ENCODE measurements around the gene WDR48. TPM values are rescaled to one million over a fixed set of nuclear protein-coding genes. Genes with fewer than 3 reads are reported as not detected.

The WDR48 gene
- total RNA-seq (10 to 100 TPM; 27.0 to 39.3 TPM), polyA plus RNA-seq (10 to 100 TPM; 17.3 to 29.7 TPM)
- long read RNA-seq, donor 1, transcript WDR48-201 (19 exons, 3,707 nt), result major isoform, 5 of 31 reads
- long read RNA-seq, donor 1, partial matches to known transcripts, result 21 of 31 reads
- long read RNA-seq, donor 1, other reads (novel, unspliced or antisense), result 5 of 31 reads
- long read RNA-seq, donor 2, transcript WDR48-201 (19 exons, 3,707 nt), result major isoform, 12 of 30 reads
- long read RNA-seq, donor 2, partial matches to known transcripts, result 6 of 30 reads
- long read RNA-seq, donor 2, other reads (novel, unspliced or antisense), result 12 of 30 reads

DNA sequence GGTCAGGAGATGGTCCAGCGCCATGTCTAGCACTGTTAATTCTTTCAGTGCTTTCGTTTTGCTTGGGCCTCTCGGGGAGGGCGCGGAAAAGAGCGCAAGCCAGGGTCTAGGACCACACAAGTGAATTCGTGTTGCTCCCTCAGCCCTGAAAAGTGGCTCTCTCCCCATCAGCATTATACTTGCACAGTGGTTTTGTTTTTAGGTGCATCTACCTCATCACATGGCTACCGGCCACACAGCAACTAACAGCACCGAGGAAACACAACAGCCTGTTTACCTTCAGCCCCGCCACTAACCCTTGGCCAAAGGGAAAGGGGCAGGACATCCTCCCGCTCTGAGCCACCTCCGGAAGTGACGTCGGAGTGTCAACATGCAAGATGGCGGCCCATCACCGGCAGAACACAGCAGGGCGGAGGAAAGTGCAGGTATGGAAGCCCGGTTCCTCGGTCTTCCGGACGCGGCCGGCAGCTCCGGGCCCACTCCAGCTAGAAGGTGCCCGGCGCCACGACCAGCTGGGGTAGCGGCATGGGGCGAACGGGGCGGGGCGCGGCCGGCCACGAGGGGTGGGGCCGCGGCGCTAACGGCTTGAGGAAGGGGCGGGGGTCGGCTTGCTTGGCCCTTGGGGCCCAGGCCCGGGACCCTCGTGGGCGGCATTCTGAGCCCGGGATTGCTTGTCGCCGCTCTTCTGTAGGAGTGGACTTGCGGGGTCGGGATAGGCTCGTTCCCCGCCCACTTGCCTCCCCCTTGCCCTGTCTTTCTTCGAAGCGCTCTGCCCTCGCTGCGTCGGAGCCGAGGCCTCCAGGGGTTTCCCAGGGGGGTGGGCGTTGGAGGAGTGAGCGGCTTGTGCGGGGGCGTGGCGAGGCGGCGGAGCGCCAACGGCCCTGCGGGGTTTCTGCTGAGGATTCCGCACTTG lies at the start of gene WDR48, which contains the start of gene SCN11A:
Gene WDR48, plus strand, starts transcription at position 368 of the 913 bp plus-strand sequence. Its CDS starts 10 bp downstream, at position 378.
Gene SCN11A, minus strand, starts transcription at position 296 of the 913 bp plus-strand sequence. CDS start 101,582 bp downstream, outside the sequence.
- Histone ChIP-seq H3K27me3 (ENCODE audit: control insufficient read depth in 1 of 2, insufficient read depth in 2 of 2, low read length in 1 of 2) (no peaks in the 10 kb centered on the region), H3K36me3 (ENCODE audit: control insufficient read depth in 1 of 2, insufficient read depth in 2 of 2, low read length in 1 of 2) (no peaks in the 10 kb centered on the region), H3K4me1 (ENCODE audit: control insufficient read depth in 1 of 2, insufficient read depth in 2 of 2, low read length in 2 of 2) (peaks cover 0 to 3% of the 10 kb centered on the region in 2 donors), H3K27ac (ENCODE audit: low read depth in 1 of 2, low read length in 2 of 2) (peak within 1 kb of the TSS; percentile 59 to 75), H3K9me3 (ENCODE audit: control insufficient read depth, low read length) (no peaks in the 10 kb centered on the region), H3K4me3 (ENCODE audit: low read length in 2 of 2) (peak within 1 kb of the TSS; percentile 88 to 98)
- WGBS, 2 donors, result 0 to 1% methylated on average over 46 to 68 of the region's 68 CpGs
- DNase-seq, result peak; percentile 96 to 97
- intact Hi-C loops (cut with DNase I), result no loop called here
- ATAC-seq (ENCODE audit: low FRiP score), result peak; percentile 98

DNA sequence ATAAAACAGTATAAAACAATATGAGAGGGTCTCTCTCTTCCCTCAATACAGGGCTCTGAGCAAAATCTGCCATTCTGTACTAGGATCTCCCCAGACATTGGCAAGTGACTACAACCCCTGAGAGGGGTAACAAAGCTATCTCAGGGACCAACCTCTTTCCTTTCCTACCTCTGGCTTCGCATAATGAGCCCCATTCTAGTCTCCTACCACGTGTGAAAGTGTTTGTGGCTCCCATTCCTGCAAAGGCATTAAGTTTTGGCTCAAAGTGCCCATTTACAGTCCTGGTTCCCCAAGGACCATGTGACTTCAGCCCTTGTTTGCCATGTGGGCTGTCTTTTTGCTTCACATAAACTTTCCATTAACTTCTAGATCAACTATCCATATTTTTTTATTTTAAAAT lies 46.5 kb upstream of the WDR48 start:
- H3K4me1 ChIP-seq (ENCODE audit: control insufficient read depth in 1 of 2, insufficient read depth in 2 of 2, low read length in 2 of 2), result no peaks in the 10 kb centered on the region
- no peak for ATAC-seq (ENCODE audit: low FRiP score)
- H3K9me3 ChIP-seq (ENCODE audit: control insufficient read depth, low read length), result no peaks in the 10 kb centered on the region
- 45 to 50% methylated on average over 2 of the region's 2 CpGs for WGBS, 2 donors
- DNase-seq, result no peak
- no peaks in the 10 kb centered on the region for H3K36me3 ChIP-seq (ENCODE audit: control insufficient read depth in 1 of 2, insufficient read depth in 2 of 2, low read length in 1 of 2)
- H3K27ac ChIP-seq (ENCODE audit: low read depth in 1 of 2, low read length in 2 of 2), result peak overlapping the region in 1 of 2 donors; percentile 27
- no peak overlapping the region for H3K4me3 ChIP-seq (ENCODE audit: low read length in 2 of 2)
- intact Hi-C loops (cut with DNase I), result loop anchor here (10.0 kb wide), 2 partner anchors 480 to 490 kb away; no protein-coding TSS in a partner anchor
- no peaks in the 10 kb centered on the region for H3K27me3 ChIP-seq (ENCODE audit: control insufficient read depth in 1 of 2, insufficient read depth in 2 of 2, low read length in 1 of 2)

DNA sequence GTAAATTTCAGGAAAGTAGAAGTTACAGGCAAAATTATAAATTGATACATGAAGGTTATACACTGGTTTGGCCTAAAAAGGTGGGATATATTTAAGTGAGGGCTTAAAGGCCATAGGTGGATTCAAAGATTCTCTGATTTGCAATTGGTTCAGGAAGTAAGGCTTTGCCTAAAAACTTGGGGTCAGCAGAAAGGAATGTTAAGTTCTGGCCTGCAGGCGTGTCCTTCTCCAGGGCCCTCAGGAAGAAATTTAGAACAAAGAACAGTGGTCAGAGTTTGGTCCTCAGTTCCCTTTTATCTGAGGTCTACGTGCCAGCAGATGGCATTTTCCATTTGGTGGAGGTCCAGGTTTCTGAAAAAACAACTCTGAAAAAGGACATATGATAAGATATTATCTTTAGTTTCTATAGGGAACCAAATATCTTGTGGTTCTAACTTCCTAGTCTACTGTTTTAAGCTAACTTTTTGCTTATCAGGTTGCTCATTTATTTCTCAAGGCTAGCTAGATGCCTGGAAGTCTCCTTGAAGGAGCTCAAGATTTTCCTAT lies 40.6 kb upstream of the WDR48 start:
- no peak for DNase-seq

DNA sequence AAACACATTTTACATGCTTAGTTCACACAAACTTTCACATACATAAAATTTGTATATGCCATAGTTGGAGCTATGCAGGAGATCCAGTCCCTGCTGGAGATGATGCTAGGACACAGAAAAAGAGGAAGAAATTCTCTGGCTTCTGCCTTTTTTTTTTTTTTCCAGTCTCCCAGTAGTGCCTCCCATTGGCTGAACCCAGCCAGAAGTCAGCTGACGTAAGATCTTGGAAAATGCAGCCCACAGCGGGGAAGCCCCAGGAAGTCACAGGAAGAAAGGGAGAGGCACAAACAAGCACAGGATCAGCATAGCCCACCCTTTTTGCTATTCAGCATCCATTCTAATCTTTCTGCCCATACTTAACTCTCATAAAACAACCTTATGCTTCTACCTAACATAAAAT lies 38.5 kb upstream of the WDR48 start:
- Histone ChIP-seq H3K4me3 (ENCODE audit: low read length in 2 of 2) (peak overlapping the region in 1 of 2 donors; percentile 18), H3K27me3 (ENCODE audit: control insufficient read depth in 1 of 2, insufficient read depth in 2 of 2, low read length in 1 of 2) (no peaks in the 10 kb centered on the region), H3K27ac (ENCODE audit: low read depth in 1 of 2, low read length in 2 of 2) (no peak overlapping the region), H3K36me3 (ENCODE audit: control insufficient read depth in 1 of 2, insufficient read depth in 2 of 2, low read length in 1 of 2) (no peaks in the 10 kb centered on the region), H3K9me3 (ENCODE audit: control insufficient read depth, low read length) (no peaks in the 10 kb centered on the region), H3K4me1 (ENCODE audit: control insufficient read depth in 1 of 2, insufficient read depth in 2 of 2, low read length in 2 of 2) (no peaks in the 10 kb centered on the region)
- ATAC-seq (ENCODE audit: low FRiP score) (no peak), DNase-seq (no peak)
- intact Hi-C loops (cut with DNase I), result no loop called here
- WGBS, 2 donors, result 54 to 57% methylated on average over 2 of the region's 2 CpGs

More for the DNA sequence above, 40.6 kb upstream of the WDR48 start:
- no peak for ATAC-seq (ENCODE audit: low FRiP score)
- Histone ChIP-seq H3K4me1 (ENCODE audit: control insufficient read depth in 1 of 2, insufficient read depth in 2 of 2, low read length in 2 of 2) (no peaks in the 10 kb centered on the region), H3K36me3 (ENCODE audit: control insufficient read depth in 1 of 2, insufficient read depth in 2 of 2, low read length in 1 of 2) (no peaks in the 10 kb centered on the region), H3K27me3 (ENCODE audit: control insufficient read depth in 1 of 2, insufficient read depth in 2 of 2, low read length in 1 of 2) (no peaks in the 10 kb centered on the region), H3K4me3 (ENCODE audit: low read length in 2 of 2) (no peak overlapping the region), H3K27ac (ENCODE audit: low read depth in 1 of 2, low read length in 2 of 2) (no peak overlapping the region), H3K9me3 (ENCODE audit: control insufficient read depth, low read length) (no peaks in the 10 kb centered on the region)
- intact Hi-C loops (cut with DNase I), result no loop called here
- WGBS, 2 donors, result 38 to 47% methylated on average over 2 of the region's 2 CpGs

DNA sequence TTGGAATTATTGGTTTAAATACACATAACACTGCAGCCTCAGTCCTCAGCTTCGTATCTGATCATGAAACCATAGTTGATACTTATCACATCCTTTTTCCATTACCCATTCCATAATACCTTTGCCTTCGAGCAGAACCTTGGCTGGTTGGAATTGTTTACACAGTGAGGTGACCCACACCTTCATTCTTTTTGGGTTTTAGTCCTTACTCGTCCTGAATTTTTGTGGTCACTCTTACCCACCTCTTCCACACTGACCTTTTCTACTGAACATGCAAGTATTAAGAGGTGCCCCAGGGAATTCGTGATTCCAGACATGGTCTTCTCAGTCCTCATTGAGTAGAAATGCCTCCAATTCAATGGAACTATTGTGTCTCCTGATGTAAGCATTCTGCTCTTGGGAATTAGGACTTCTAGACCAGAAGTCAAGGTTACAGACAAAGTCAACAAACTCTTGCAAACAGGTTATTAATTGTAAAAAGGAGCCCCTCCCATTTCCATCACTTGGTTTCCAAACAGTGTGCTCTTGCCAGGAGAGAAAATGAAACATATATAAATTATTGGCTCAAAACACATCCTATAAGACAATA lies 37.8 kb upstream of the WDR48 start:
- H3K9me3 ChIP-seq (ENCODE audit: control insufficient read depth, low read length), result no peaks in the 10 kb centered on the region
- no peak for DNase-seq
- ATAC-seq (ENCODE audit: low FRiP score), result no peak
- intact Hi-C loops (cut with DNase I), result no loop called here
- 69 to 73% methylated on average over 4 of the region's 4 CpGs for WGBS, 2 donors
- no peaks in the 10 kb centered on the region for H3K27me3 ChIP-seq (ENCODE audit: control insufficient read depth in 1 of 2, insufficient read depth in 2 of 2, low read length in 1 of 2)
- no peak overlapping the region for H3K27ac ChIP-seq (ENCODE audit: low read depth in 1 of 2, low read length in 2 of 2)
- no peak overlapping the region for H3K4me3 ChIP-seq (ENCODE audit: low read length in 2 of 2)
- no peaks in the 10 kb centered on the region for H3K36me3 ChIP-seq (ENCODE audit: control insufficient read depth in 1 of 2, insufficient read depth in 2 of 2, low read length in 1 of 2)
- H3K4me1 ChIP-seq (ENCODE audit: control insufficient read depth in 1 of 2, insufficient read depth in 2 of 2, low read length in 2 of 2), result no peaks in the 10 kb centered on the region

DNA sequence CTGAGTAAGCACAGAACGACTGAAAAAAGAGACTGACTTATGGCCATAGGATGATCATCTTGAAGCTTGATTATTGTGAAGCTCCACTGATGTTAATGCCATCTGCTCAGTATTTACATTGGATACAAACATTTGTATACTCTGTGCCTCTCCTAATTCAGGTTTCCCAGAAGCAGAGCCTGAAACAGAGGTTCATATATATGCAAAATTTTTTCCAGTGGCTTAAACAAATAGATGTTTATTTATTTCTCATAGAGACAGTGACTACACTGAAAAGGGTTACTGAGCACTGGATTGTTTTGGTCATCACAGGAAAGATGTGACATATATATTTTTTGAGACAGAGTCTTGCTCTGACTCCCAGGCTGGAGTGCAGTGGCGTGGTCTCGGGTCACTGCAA lies 36.4 kb upstream of the WDR48 start:
- Histone ChIP-seq H3K36me3 (ENCODE audit: control insufficient read depth in 1 of 2, insufficient read depth in 2 of 2, low read length in 1 of 2) (no peaks in the 10 kb centered on the region), H3K9me3 (ENCODE audit: control insufficient read depth, low read length) (peaks cover 1% of the 10 kb centered on the region), H3K27ac (ENCODE audit: low read depth in 1 of 2, low read length in 2 of 2) (no peak overlapping the region), H3K27me3 (ENCODE audit: control insufficient read depth in 1 of 2, insufficient read depth in 2 of 2, low read length in 1 of 2) (no peaks in the 10 kb centered on the region), H3K4me1 (ENCODE audit: control insufficient read depth in 1 of 2, insufficient read depth in 2 of 2, low read length in 2 of 2) (no peaks in the 10 kb centered on the region), H3K4me3 (ENCODE audit: low read length in 2 of 2) (no peak overlapping the region)
- DNase-seq, result no peak
- WGBS, 2 donors, result 69 to 81% methylated on average over 3 of the region's 3 CpGs
- ATAC-seq (ENCODE audit: low FRiP score), result no peak
- intact Hi-C loops (cut with DNase I), result no loop called here

DNA sequence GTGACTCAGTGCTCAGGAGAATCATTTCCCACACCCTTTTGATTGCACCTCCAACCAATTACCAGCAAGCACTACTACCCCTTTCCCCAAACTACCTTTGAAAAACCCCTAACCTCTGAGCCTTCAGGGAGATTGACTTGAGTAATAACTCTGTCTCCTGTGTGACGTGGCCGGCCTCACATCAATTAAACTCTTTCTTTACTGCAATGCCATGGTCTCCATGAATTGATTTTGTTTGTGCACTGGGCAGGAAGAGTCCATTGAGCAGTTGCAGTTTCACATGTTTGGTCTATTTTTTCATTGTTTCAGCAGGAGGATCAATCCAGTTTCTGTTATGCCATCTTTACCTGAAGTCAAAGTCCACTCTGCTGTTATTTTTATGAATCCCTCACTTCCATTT lies 32.5 kb upstream of the WDR48 start:
- no peak overlapping the region for H3K27ac ChIP-seq (ENCODE audit: low read depth in 1 of 2, low read length in 2 of 2)
- DNase-seq (no peak), ATAC-seq (ENCODE audit: low FRiP score) (no peak)
- 71 to 82% methylated on average over 2 of the region's 2 CpGs for WGBS, 2 donors
- H3K27me3 ChIP-seq (ENCODE audit: control insufficient read depth in 1 of 2, insufficient read depth in 2 of 2, low read length in 1 of 2), result no peaks in the 10 kb centered on the region
- H3K36me3 ChIP-seq (ENCODE audit: control insufficient read depth in 1 of 2, insufficient read depth in 2 of 2, low read length in 1 of 2), result no peaks in the 10 kb centered on the region
- H3K4me3 ChIP-seq (ENCODE audit: low read length in 2 of 2), result no peak overlapping the region
- H3K9me3 ChIP-seq (ENCODE audit: control insufficient read depth, low read length), result peaks cover 1% of the 10 kb centered on the region
- intact Hi-C loops (cut with DNase I), result no loop called here
- H3K4me1 ChIP-seq (ENCODE audit: control insufficient read depth in 1 of 2, insufficient read depth in 2 of 2, low read length in 2 of 2), result no peaks in the 10 kb centered on the region

DNA sequence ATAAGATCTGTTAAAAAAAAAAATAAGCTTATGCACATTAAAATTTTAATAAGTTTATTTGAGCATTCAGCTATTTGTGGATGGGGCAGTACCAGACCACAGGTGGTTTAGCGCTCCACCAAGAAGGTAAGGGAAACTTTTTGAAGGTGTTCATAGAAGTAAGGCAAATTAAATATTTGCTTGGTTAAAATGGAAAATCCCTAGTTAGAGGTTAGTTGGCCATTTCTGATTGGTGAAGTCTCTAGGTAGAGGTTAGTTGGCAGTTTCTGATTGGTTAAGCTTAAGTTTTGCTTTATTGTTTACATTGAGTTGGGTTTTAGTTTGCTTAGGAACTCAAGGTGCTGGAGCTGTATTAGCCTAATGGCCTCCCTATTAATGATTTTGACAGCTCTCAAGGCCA lies 30.8 kb upstream of the WDR48 start:
- Histone ChIP-seq H3K27me3 (ENCODE audit: control insufficient read depth in 1 of 2, insufficient read depth in 2 of 2, low read length in 1 of 2) (no peaks in the 10 kb centered on the region), H3K4me1 (ENCODE audit: control insufficient read depth in 1 of 2, insufficient read depth in 2 of 2, low read length in 2 of 2) (no peaks in the 10 kb centered on the region), H3K36me3 (ENCODE audit: control insufficient read depth in 1 of 2, insufficient read depth in 2 of 2, low read length in 1 of 2) (no peaks in the 10 kb centered on the region), H3K27ac (ENCODE audit: low read depth in 1 of 2, low read length in 2 of 2) (no peak overlapping the region), H3K4me3 (ENCODE audit: low read length in 2 of 2) (no peak overlapping the region), H3K9me3 (ENCODE audit: control insufficient read depth, low read length) (peaks cover 1% of the 10 kb centered on the region)
- DNase-seq (no peak), ATAC-seq (ENCODE audit: low FRiP score) (no peak)
- intact Hi-C loops (cut with DNase I), result no loop called here
- WGBS, 2 donors, result 97% methylated on average over 1 of the region's 1 CpG
